DOHH2 (cell line): ENCODE data around the gene PPP2R2D.
"Not testable (repeated sequence)": the region's sequence is repeated elsewhere in the genome, so short reads cannot be mapped to it uniquely, and the experiment has no call there.

Source experiments
- H3F3A ChIP-seq: fragments of 200-600 bp; sonication (generic), shearing (Covaris generic); 2 replicates; pipeline ENCODE4 v1.6.0; 2016; ENCODE audit warnings: antibody characterized with exemption, mild to moderate bottlenecking; ENCODE audit not compliant: control insufficient read depth, insufficient read depth
- H3K27ac ChIP-seq: fragments of 200-600 bp; sonication (generic); 2 replicates; pipeline ENCODE4 v1.5.1; 2014; ENCODE audit warnings: low read depth, mild to moderate bottlenecking, low read length, moderate library complexity
- H3K27me3 ChIP-seq: fragments of 200-600 bp; sonication (generic); 2 replicates; pipeline ENCODE4 v1.6.1; 2014; ENCODE audit warnings: mild to moderate bottlenecking, low read length, mixed read lengths; ENCODE audit not compliant: control insufficient read depth
- H3K36me3 ChIP-seq: fragments of 200-600 bp; sonication (generic); 2 replicates; pipeline ENCODE4 v1.6.1; 2014; ENCODE audit warnings: mild to moderate bottlenecking, low read length, moderate library complexity, mixed read lengths; ENCODE audit not compliant: control insufficient read depth
- H3K4me1 ChIP-seq: fragments of 200-600 bp; sonication (generic); 2 replicates; pipeline ENCODE4 v1.6.1; 2014; ENCODE audit warnings: mild to moderate bottlenecking, low read length, mixed read lengths; ENCODE audit not compliant: control insufficient read depth
- H3K4me2 ChIP-seq: fragments of 200-600 bp; sonication (generic); 2 replicates; pipeline ENCODE4 v1.6.0; 2014; ENCODE audit warnings: mild to moderate bottlenecking, low read length, moderate library complexity
- H3K4me3 ChIP-seq: fragments of 200-600 bp; sonication (generic); 2 replicates; pipeline ENCODE4 v1.5.1; 2014; ENCODE audit warnings: mild to moderate bottlenecking, low read length, mixed read lengths
- H3K79me2 ChIP-seq: fragments of 200-600 bp; sonication (generic); 2 replicates; pipeline ENCODE4 v1.6.1; 2014; ENCODE audit warnings: mild to moderate bottlenecking, low read length, mixed read lengths; ENCODE audit not compliant: control insufficient read depth
- H3K9me2 ChIP-seq: fragments of 200-600 bp; sonication (generic); replicated peaks from 2 replicates; pipeline ENCODE4 v1.6.1; 2014; ENCODE audit warnings: mild to moderate bottlenecking, low read length, mixed read lengths; ENCODE audit not compliant: control insufficient read depth
- H3K9me3 ChIP-seq: fragments of 200-600 bp; sonication (generic); 2 replicates; pipeline ENCODE4 v1.6.1; 2014; ENCODE audit warnings: antibody characterized with exemption, low read length, mixed read lengths; ENCODE audit not compliant: control insufficient read depth, insufficient read depth
- H4K20me1 ChIP-seq: fragments of 200-600 bp; sonication (generic); 2 replicates; pipeline ENCODE4 v1.6.0; 2014; ENCODE audit warnings: low read depth, mild to moderate bottlenecking, antibody characterized with exemption, low read length, moderate library complexity; ENCODE audit not compliant: control insufficient read depth, insufficient read depth
- CTCF ChIP-seq: fragments of 200-600 bp; sonication (generic); IDR thresholded peaks from one replicate; pipeline ENCODE4 v1.5.1; 2014; ENCODE audit warnings: antibody characterized with exemption, mild to moderate bottlenecking, low read depth, low read length; ENCODE audit not compliant: poor library complexity, severe bottlenecking
- EZH2phosphoT487 ChIP-seq: fragments of 200-600 bp; sonication (generic); IDR thresholded peaks from 2 replicates; pipeline ENCODE4 v1.6.1; 2017; ENCODE audit warnings: borderline replicate concordance, mild to moderate bottlenecking, antibody characterized with exemption, low read length, moderate library complexity, mixed read lengths

The PPP2R2D gene

GRCh38 chr10:131919461-131919860 lies 18.7 kb downstream of the PPP2R2D start:
- peaks cover 19% of the 10 kb centered on the region for H3K36me3 ChIP-seq
- not testable (repeated sequence) for H4K20me1 ChIP-seq

GRCh38 chr10:131920151-131920550 lies 19.3 kb downstream of the PPP2R2D start:
- Histone ChIP-seq H3K9me3 (peaks cover 13% of the 10 kb centered on the region; the same call in 1 of the 2 replicates), H3K27ac (no peak overlapping the region), H3K79me2 (peaks cover 90% of the 10 kb centered on the region), H3K4me3 (no peak overlapping the region), H3K4me2 (no peak overlapping the region), H3K27me3 (no peaks in the 10 kb centered on the region), H4K20me1 (0 out of 2 replicates have a peak, but pooled peaks cover 4% of the 10 kb centered on the region), H3K36me3 (peaks cover 23% of the 10 kb centered on the region), H3K4me1 (peaks cover 9% of the 10 kb centered on the region), H3F3A (no peaks in the 10 kb centered on the region), H3K9me2 (no peaks in the 10 kb centered on the region)
- TF ChIP-seq CTCF (no peak), EZH2phosphoT487 (no peak)

More at GRCh38 chr10:131919461-131919860, 18.7 kb downstream of the PPP2R2D start:
- H3F3A ChIP-seq, H3K9me3 ChIP-seq, H3K4me2 ChIP-seq, H3K4me3 ChIP-seq, H3K9me2 ChIP-seq, H3K27ac ChIP-seq, H3K27me3 ChIP-seq, H3K4me1 ChIP-seq: not testable (repeated sequence)
- peaks cover 90% of the 10 kb centered on the region for H3K79me2 ChIP-seq

DNA sequence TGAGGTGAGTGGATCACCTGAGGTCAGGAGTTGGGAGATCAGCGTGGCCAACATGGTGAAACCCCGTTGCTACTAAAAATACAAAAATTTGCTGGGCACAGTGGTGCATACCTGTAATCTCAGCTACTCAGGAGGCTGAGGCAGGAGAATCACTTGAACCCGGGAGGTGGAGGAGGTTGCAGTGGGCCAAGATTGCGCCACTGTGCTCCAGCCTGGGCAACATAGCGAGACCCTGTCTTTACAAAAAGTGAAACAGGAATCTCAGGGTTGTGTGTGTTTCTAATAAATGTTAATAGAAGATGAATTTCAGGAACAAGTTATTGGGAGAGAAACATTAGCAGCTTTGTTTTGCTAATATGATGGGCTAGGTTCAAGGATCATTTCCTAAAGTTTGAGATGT lies 19.9 kb downstream of the PPP2R2D start:
- peaks cover 25% of the 10 kb centered on the region for H3K36me3 ChIP-seq
- 0 out of 2 replicates have a peak, but pooled peaks cover 4% of the 10 kb centered on the region for H4K20me1 ChIP-seq
- H3F3A ChIP-seq, result no peaks in the 10 kb centered on the region

GRCh38 chr10:131921184-131921583 lies 20.4 kb downstream of the PPP2R2D start:
- TF ChIP-seq EZH2phosphoT487 (no peak), CTCF (no peak)
- Histone ChIP-seq H3K4me2 (no peak overlapping the region), H3K9me2 (no peaks in the 10 kb centered on the region), H3K27ac (no peak overlapping the region), H3K27me3 (no peaks in the 10 kb centered on the region), H3F3A (no peaks in the 10 kb centered on the region), H3K79me2 (peaks cover 90% of the 10 kb centered on the region), H4K20me1 (0 out of 2 replicates have a peak, but pooled peaks cover 4% of the 10 kb centered on the region), H3K9me3 (peaks cover 15% of the 10 kb centered on the region; the same call in 1 of the 2 replicates), H3K36me3 (peaks cover 28% of the 10 kb centered on the region), H3K4me3 (no peak overlapping the region), H3K4me1 (peaks cover 9% of the 10 kb centered on the region)

More for the DNA sequence above, 19.9 kb downstream of the PPP2R2D start:
- Histone ChIP-seq H3K27me3 (no peaks in the 10 kb centered on the region), H3K4me2 (no peak overlapping the region), H3K79me2 (peaks cover 90% of the 10 kb centered on the region), H3K9me2 (no peaks in the 10 kb centered on the region), H3K4me3 (no peak overlapping the region), H3K4me1 (peaks cover 9% of the 10 kb centered on the region), H3K27ac (no peak overlapping the region), H3K9me3 (peaks cover 15% of the 10 kb centered on the region; the same call in 1 of the 2 replicates)
- no peak for TF ChIP-seq CTCF
- TF ChIP-seq EZH2phosphoT487, result no peak
